Activated naive CD4-positive, alpha-beta T cell treated with anti-CD3 and anti-CD28 coated beads, Interleukin-2, amount 50 U/mL, for 72 hours (primary cell): Measurements from ENCODE around the gene GCDH. TPM values are rescaled to one million over a fixed set of nuclear protein-coding genes. Genes with fewer than 3 reads are reported as not detected.
"Not testable (repeated sequence)": the region's sequence is repeated elsewhere in the genome, so short reads cannot be mapped to it uniquely, and the experiment has no call there.

Experiments used
- ATAC-seq, 2 donors: fragments of 150-1000 bp; cut with Tn5 transposase; 2 replicates each; pipeline ENCODE4 v1.10.0; 2021; ENCODE audit warnings: mild to moderate bottlenecking in 2 of 2, moderate library complexity in 2 of 2
- DNase-seq, 2 donors: peaks; one replicate each; pipeline ENCODE4 v3.0.0; 2021 to 2022; ENCODE audit warnings: low spot score in 2 of 2
- H3K27ac Mint-ChIP-seq, 2 donors: one replicate each; pipeline ENCODE4 v1.8.0; 2022; ENCODE audit warnings: mild to moderate bottlenecking in 2 of 2, mixed read lengths in 2 of 2
- H3K36me3 Mint-ChIP-seq, 2 donors: one replicate each; pipeline ENCODE4 v1.8.0; 2022; ENCODE audit warnings: mixed read lengths in 2 of 2
- H3K9me3 Mint-ChIP-seq, 2 donors: one replicate each; pipeline ENCODE4 v1.8.0; 2022; ENCODE audit warnings: mixed read lengths in 2 of 2
- total RNA-seq, 2 donors: library from RNA; stranded (reverse); gene quantifications; one replicate each; pipeline ENCODE4 v1.2.3, GENCODE V29; 2022

The GCDH gene
- total RNA-seq: 10 to 100 TPM; 41.8 to 48.9 TPM

- DNase-seq: peak; percentile 91 to 92
- Mint-ChIP-seq H3K27ac (peak within 1 kb of the TSS; percentile 84 to 93), H3K36me3 (peaks cover 5 to 9% of the 10 kb centered on the region in 2 donors), H3K9me3 (no peaks in the 10 kb centered on the region)
- peak; percentile 93 to 97 for ATAC-seq
Observed at GRCh38 chr19:12890787-12891552, at the start of gene GCDH. GCDH (plus strand) TSS chr19:12891160; CDS start chr19:12891305, 145 bp downstream.

GRCh38 chr19:12842511-12842910 lies 48.4 kb upstream of the GCDH start:
- no peak for DNase-seq
- Mint-ChIP-seq H3K36me3 (peaks cover 0 to 11% of the 10 kb centered on the region in 2 donors), H3K9me3 (no peaks in the 10 kb centered on the region), H3K27ac (no peak overlapping the region)
- ATAC-seq: no peak

- H3K36me3 Mint-ChIP-seq: peaks cover 0 to 11% of the 10 kb centered on the region in 2 donors
- DNase-seq (no peak), ATAC-seq (no peak)
- H3K9me3 Mint-ChIP-seq: no peaks in the 10 kb centered on the region
- no peak overlapping the region for H3K27ac Mint-ChIP-seq
Observed at GRCh38 chr19:12843328-12843727, 47.6 kb upstream of the GCDH start.

- no peak for DNase-seq
- H3K36me3 Mint-ChIP-seq: peaks cover 0 to 9% of the 10 kb centered on the region in 2 donors
- ATAC-seq: no peak
- H3K9me3 Mint-ChIP-seq: no peaks in the 10 kb centered on the region
- no peak overlapping the region for H3K27ac Mint-ChIP-seq
Observed at GRCh38 chr19:12843999-12844732, 46.8 kb upstream of the GCDH start.

- not testable (repeated sequence) for H3K9me3 Mint-ChIP-seq, H3K27ac Mint-ChIP-seq, H3K36me3 Mint-ChIP-seq, ATAC-seq, DNase-seq
Observed at GRCh38 chr19:12846613-12847012, 44.3 kb upstream of the GCDH start.

GRCh38 chr19:12847159-12848139 lies 43.5 kb upstream of the GCDH start:
- H3K9me3 Mint-ChIP-seq: no peaks in the 10 kb centered on the region
- peak; percentile 97 to 98 for ATAC-seq
- no peaks in the 10 kb centered on the region for H3K36me3 Mint-ChIP-seq
- peak; percentile 88 to 100 for DNase-seq
- peak overlapping the region in 1 of 2 donors; percentile 85 for H3K27ac Mint-ChIP-seq

GRCh38 chr19:12856653-12857052 lies 34.3 kb upstream of the GCDH start:
- H3K9me3 Mint-ChIP-seq: no peaks in the 10 kb centered on the region
- no peak for ATAC-seq
- H3K27ac Mint-ChIP-seq: no peak overlapping the region
- no peaks in the 10 kb centered on the region for H3K36me3 Mint-ChIP-seq
- DNase-seq: no peak

- no peak overlapping the region for H3K27ac Mint-ChIP-seq
- H3K36me3 Mint-ChIP-seq: no peaks in the 10 kb centered on the region
- no peak for DNase-seq
- no peaks in the 10 kb centered on the region for H3K9me3 Mint-ChIP-seq
- no peak for ATAC-seq
Observed at GRCh38 chr19:12858041-12858928, 32.7 kb upstream of the GCDH start.

GRCh38 chr19:12859546-12859945 lies 31.4 kb upstream of the GCDH start:
- no peak overlapping the region for H3K27ac Mint-ChIP-seq
- no peaks in the 10 kb centered on the region for H3K9me3 Mint-ChIP-seq
- DNase-seq (no peak), ATAC-seq (no peak)
- H3K36me3 Mint-ChIP-seq: no peaks in the 10 kb centered on the region

- no peak overlapping the region for H3K27ac Mint-ChIP-seq
- H3K9me3 Mint-ChIP-seq: no peaks in the 10 kb centered on the region
- DNase-seq: no peak
- ATAC-seq: no peak
- no peaks in the 10 kb centered on the region for H3K36me3 Mint-ChIP-seq
Observed at GRCh38 chr19:12864143-12864542, 26.8 kb upstream of the GCDH start.

GRCh38 chr19:12864721-12865715 lies 25.9 kb upstream of the GCDH start:
- no peak overlapping the region for H3K27ac Mint-ChIP-seq
- no peaks in the 10 kb centered on the region for H3K9me3 Mint-ChIP-seq
- no peaks in the 10 kb centered on the region for H3K36me3 Mint-ChIP-seq
- DNase-seq (no peak), ATAC-seq (no peak)

GRCh38 chr19:12865746-12866415 lies 25.1 kb upstream of the GCDH start:
- no peak for DNase-seq
- ATAC-seq: no peak
- Mint-ChIP-seq H3K27ac (no peak overlapping the region), H3K36me3 (no peaks in the 10 kb centered on the region), H3K9me3 (no peaks in the 10 kb centered on the region)

GRCh38 chr19:12866416-12867119 lies 24.4 kb upstream of the GCDH start:
- ATAC-seq (no peak), DNase-seq (no peak)
- H3K27ac Mint-ChIP-seq: peak overlapping the region; percentile 33 to 80
- H3K36me3 Mint-ChIP-seq: no peaks in the 10 kb centered on the region
- no peaks in the 10 kb centered on the region for H3K9me3 Mint-ChIP-seq
